ENCODE results near the gene AOX1.

Gene AOX1

GRCh38 chr2:200619279-200619678 is 33.5 kb downstream of the AOX1 start:
- TF ChIP-seq CTCF (IDR thresholded peaks at IDR 0.05; ENCODE audit: borderline replicate concordance, extremely low read depth, low read length, poor library complexity, severe bottlenecking) (no peak), EZH2 (IDR thresholded peaks at IDR 0.05; ENCODE audit: borderline replicate concordance, low read depth, low read length, severe bottlenecking) (no peak)
- no peaks in the 10 kb centered on the region for H3K79me2 ChIP-seq (ENCODE audit: insufficient read depth, low read length)
- no peaks in the 10 kb centered on the region for H3K4me1 ChIP-seq (ENCODE audit: insufficient read depth, low read length)
- H4K20me1 ChIP-seq (ENCODE audit: insufficient read depth, low read length) = no peaks in the 10 kb centered on the region
- H3K9ac ChIP-seq (ENCODE audit: low read depth, low read length) = no peak overlapping the region
- H3K27ac ChIP-seq (ENCODE audit: low read length) = no peak overlapping the region
- no peak overlapping the region for H3K4me2 ChIP-seq (ENCODE audit: insufficient read depth, low read length)
- H3K36me3 ChIP-seq (ENCODE audit: insufficient read depth, low read length) = no peaks in the 10 kb centered on the region
- H3K27me3 ChIP-seq (ENCODE audit: insufficient read depth, low read length, poor library complexity) = peaks cover 9% of the 10 kb centered on the region
- H3K9me3 ChIP-seq (ENCODE audit: insufficient read depth, low read length, severe bottlenecking) = no peaks in the 10 kb centered on the region
- ATAC-seq (ENCODE audit: insufficient read depth, low read depth) (no peak), DNase-seq (no peak)
- H2AFZ ChIP-seq (ENCODE audit: low read depth, low read length) = no peak overlapping the region
- H3K4me3 ChIP-seq (ENCODE audit: low read depth in 1 of 2, low read length in 2 of 2) = no peak overlapping the region

GRCh38 chr2:200620606-200621390 is 35.0 kb downstream of the AOX1 start:
- Histone ChIP-seq H3K36me3 (ENCODE audit: insufficient read depth, low read length) (no peaks in the 10 kb centered on the region), H2AFZ (ENCODE audit: low read depth, low read length) (no peak overlapping the region), H3K79me2 (ENCODE audit: insufficient read depth, low read length) (no peaks in the 10 kb centered on the region), H3K9me3 (ENCODE audit: insufficient read depth, low read length, severe bottlenecking) (no peaks in the 10 kb centered on the region), H3K9ac (ENCODE audit: low read depth, low read length) (no peak overlapping the region), H4K20me1 (ENCODE audit: insufficient read depth, low read length) (no peaks in the 10 kb centered on the region), H3K4me1 (ENCODE audit: insufficient read depth, low read length) (no peaks in the 10 kb centered on the region), H3K4me2 (ENCODE audit: insufficient read depth, low read length) (no peak overlapping the region), H3K27ac (ENCODE audit: low read length) (no peak overlapping the region), H3K4me3 (ENCODE audit: low read depth in 1 of 2, low read length in 2 of 2) (no peak overlapping the region), H3K27me3 (ENCODE audit: insufficient read depth, low read length, poor library complexity) (peaks cover 9% of the 10 kb centered on the region)
- TF ChIP-seq CTCF (IDR thresholded peaks at IDR 0.05; ENCODE audit: borderline replicate concordance, extremely low read depth, low read length, poor library complexity, severe bottlenecking) = no peak
- TF ChIP-seq EZH2 (IDR thresholded peaks at IDR 0.05; ENCODE audit: borderline replicate concordance, low read depth, low read length, severe bottlenecking) = no peak
- no peak for DNase-seq
- ATAC-seq (ENCODE audit: insufficient read depth, low read depth) = no peak

- no peaks in the 10 kb centered on the region for H3K36me3 ChIP-seq (ENCODE audit: insufficient read depth, low read length)
- H3K4me3 ChIP-seq (ENCODE audit: low read depth in 1 of 2, low read length in 2 of 2) = no peak overlapping the region
- peaks cover 6% of the 10 kb centered on the region for H3K27me3 ChIP-seq (ENCODE audit: insufficient read depth, low read length, poor library complexity)
- no peaks in the 10 kb centered on the region for H4K20me1 ChIP-seq (ENCODE audit: insufficient read depth, low read length)
- H3K9me3 ChIP-seq (ENCODE audit: insufficient read depth, low read length, severe bottlenecking) = no peaks in the 10 kb centered on the region
- H2AFZ ChIP-seq (ENCODE audit: low read depth, low read length) = no peak overlapping the region
- DNase-seq = no peak
- no peak overlapping the region for H3K9ac ChIP-seq (ENCODE audit: low read depth, low read length)
- no peaks in the 10 kb centered on the region for H3K79me2 ChIP-seq (ENCODE audit: insufficient read depth, low read length)
- ATAC-seq (ENCODE audit: insufficient read depth, low read depth) = no peak
- no peak overlapping the region for H3K27ac ChIP-seq (ENCODE audit: low read length)
- no peak overlapping the region for H3K4me2 ChIP-seq (ENCODE audit: insufficient read depth, low read length)
- no peak for TF ChIP-seq CTCF (IDR thresholded peaks at IDR 0.05; ENCODE audit: borderline replicate concordance, extremely low read depth, low read length, poor library complexity, severe bottlenecking)
- TF ChIP-seq EZH2 (IDR thresholded peaks at IDR 0.05; ENCODE audit: borderline replicate concordance, low read depth, low read length, severe bottlenecking) = no peak
- no peaks in the 10 kb centered on the region for H3K4me1 ChIP-seq (ENCODE audit: insufficient read depth, low read length)
These were observed 36.3 kb downstream of the AOX1 start for GRCh38 chr2:200622106-200622505.

Data from DND-41 (cell line).